Coronary artery (tissue), 2 donors: Measurements from ENCODE around the gene ZNF592.

Source experiments
- DNase-seq: peaks from one replicate; pipeline ENCODE4 v3.0.0-alpha.2; 2017; ENCODE audit warnings: low spot score
- H3K27ac ChIP-seq, 2 donors: fragments of 200-600 bp; sonication (generic); one replicate each; pipeline ENCODE4 v1.5.1; 2016 to 2019
- H3K4me3 ChIP-seq: fragments of 200-600 bp; sonication (generic); 2 replicates; pipeline ENCODE4 v1.5.1; 2016; ENCODE audit warnings: mild to moderate bottlenecking, moderate library complexity
- TF ChIP-seq, protein P1 (sequence below): fragments of 200-600 bp; sonication (generic); IDR thresholded peaks from one replicate; pipeline ENCODE4 v1.5.1; 2019; ENCODE audit warnings: antibody characterized with exemption

Gene ZNF592

DNA sequence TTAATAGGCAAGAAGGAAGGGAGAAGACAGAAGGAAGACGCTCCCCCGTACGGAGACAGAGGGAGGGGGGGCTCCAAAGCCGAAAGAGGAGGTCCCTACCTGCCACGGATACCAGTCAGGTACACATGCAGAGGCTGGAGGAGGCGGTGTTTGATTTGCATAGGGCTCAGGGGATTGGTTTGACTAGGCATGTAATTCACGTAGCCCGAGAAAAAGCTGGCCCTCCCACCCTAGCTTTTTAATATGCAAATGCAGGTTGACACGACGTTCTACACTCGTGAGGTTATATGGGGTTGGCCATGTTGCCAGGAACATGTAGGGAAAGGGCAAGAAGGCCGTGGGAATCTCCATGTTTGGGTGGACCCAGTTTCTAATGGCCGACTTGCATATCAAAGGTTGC lies 29.8 kb downstream of the ZNF592 start:
- no peak overlapping the region for H3K27ac ChIP-seq
- DNase-seq = no peak
- H3K4me3 ChIP-seq = no peak overlapping the region
- TF ChIP-seq, protein P1, sequence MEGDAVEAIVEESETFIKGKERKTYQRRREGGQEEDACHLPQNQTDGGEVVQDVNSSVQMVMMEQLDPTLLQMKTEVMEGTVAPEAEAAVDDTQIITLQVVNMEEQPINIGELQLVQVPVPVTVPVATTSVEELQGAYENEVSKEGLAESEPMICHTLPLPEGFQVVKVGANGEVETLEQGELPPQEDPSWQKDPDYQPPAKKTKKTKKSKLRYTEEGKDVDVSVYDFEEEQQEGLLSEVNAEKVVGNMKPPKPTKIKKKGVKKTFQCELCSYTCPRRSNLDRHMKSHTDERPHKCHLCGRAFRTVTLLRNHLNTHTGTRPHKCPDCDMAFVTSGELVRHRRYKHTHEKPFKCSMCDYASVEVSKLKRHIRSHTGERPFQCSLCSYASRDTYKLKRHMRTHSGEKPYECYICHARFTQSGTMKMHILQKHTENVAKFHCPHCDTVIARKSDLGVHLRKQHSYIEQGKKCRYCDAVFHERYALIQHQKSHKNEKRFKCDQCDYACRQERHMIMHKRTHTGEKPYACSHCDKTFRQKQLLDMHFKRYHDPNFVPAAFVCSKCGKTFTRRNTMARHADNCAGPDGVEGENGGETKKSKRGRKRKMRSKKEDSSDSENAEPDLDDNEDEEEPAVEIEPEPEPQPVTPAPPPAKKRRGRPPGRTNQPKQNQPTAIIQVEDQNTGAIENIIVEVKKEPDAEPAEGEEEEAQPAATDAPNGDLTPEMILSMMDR = no peak

DNA sequence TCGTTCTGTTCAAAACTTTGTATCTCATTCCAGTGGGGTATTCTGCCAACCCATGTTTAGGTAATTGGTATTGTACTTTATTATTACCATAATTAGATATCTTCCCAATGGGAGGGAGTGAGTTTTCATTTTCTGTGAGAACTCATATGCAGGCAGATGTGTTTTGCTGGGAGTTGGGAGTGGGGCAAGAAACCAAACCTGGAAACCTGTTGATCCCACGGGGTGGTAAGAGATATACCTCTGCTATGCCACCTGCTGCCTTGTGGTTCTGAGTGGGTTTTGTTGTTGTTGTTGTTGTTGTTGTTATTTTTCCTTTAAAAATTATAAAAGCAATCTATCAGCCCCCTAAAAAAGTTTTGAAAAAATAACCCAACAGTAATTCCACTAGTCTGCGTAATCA lies 32.1 kb downstream of the ZNF592 start:
- Histone ChIP-seq H3K27ac (no peak overlapping the region), H3K4me3 (no peak overlapping the region)
- DNase-seq = no peak
- TF ChIP-seq, protein P1 = no peak

DNA sequence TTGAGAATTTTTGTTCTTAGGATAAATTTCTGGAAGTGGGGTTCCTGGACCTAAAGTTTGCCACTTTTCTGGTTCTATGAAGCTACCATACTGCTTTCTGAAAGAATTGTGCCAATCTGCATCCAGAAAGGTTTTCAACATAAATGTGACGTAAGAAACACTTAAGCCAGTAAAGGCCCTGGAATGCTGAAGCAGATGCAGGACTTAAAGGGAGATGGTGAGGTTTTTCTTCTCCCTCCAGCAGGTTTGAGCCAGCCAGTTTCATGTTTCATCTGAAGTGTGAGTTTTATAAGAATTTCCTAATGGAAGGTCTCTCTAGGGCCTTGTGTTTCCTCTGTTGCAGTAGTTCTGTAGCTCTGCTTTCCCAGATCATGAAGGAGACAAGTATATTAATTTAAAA lies 33.1 kb downstream of the ZNF592 start:
- TF ChIP-seq, protein P1 = no peak
- no peak for DNase-seq
- Histone ChIP-seq H3K27ac (no peak overlapping the region), H3K4me3 (no peak overlapping the region)

DNA sequence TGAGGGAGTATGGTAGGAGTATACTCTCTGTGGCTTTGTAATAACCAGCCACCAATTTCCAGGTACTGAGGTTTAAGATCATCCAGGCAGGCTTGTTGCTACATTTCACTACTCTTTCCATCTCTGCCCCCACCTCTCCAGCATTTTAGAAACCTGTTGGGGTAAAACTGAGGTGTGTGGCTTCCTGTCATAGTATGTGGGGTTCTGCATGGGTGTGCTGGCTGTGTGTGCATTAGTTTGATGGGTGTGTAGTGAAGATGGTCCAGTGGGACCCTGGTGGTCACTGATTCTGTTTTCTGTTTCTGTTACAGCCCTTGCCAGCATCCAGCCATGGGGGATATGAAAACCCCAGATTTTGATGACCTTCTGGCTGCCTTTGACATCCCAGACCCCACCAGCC lies 34.0 kb downstream of the ZNF592 start:
- Histone ChIP-seq H3K4me3 (no peak overlapping the region), H3K27ac (no peak overlapping the region)
- TF ChIP-seq, protein P1 = no peak
- DNase-seq = no peak

DNA sequence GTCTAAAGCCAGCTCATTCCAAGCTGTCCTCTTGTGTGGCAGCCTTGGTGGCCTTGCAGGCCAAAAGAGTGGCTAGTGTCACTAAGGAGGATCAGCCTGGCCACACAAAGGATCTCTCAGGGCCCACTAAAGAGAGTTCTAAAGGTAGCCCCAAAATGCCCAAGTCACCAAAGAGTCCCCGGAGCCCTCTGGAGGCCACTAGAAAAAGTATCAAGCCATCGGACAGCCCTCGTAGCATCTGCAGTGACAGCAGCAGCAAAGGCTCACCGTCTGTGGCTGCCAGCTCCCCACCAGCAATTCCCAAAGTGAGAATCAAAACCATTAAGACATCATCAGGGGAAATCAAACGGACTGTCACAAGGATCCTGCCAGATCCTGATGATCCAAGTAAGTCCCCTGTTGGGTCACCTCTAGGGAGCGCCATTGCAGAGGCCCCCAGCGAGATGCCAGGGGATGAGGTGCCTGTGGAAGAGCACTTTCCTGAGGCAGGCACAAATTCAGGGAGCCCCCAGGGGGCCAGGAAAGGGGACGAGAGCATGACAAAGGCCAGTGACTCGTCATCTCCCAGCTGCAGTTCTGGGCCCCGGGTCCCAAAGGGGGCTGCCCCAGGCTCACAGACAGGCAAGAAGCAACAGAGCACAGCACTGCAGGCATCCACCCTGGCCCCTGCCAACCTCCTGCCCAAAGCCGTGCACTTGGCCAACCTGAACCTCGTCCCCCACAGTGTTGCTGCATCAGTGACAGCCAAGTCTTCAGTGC lies 35.3 kb downstream of the ZNF592 start:
- Histone ChIP-seq H3K4me3 (no peak overlapping the region), H3K27ac (no peak overlapping the region)
- TF ChIP-seq, protein P1 = no peak
- DNase-seq = no peak

DNA sequence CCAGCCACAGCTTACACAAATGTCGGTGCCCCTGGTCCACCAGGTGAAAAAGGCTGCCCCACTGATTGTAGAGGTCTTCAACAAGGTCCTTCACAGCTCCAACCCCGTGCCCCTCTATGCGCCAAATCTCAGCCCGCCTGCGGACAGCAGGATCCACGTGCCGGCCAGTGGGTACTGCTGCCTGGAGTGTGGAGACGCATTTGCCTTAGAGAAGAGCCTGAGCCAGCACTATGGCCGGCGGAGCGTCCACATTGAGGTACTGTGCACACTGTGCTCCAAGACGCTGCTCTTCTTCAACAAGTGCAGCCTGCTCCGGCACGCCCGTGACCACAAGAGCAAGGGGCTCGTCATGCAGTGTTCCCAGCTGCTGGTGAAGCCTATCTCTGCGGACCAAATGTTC lies 35.9 kb downstream of the ZNF592 start:
- H3K4me3 ChIP-seq = no peak overlapping the region
- no peak for DNase-seq
- H3K27ac ChIP-seq = no peak overlapping the region
- TF ChIP-seq, protein P1 = no peak

DNA sequence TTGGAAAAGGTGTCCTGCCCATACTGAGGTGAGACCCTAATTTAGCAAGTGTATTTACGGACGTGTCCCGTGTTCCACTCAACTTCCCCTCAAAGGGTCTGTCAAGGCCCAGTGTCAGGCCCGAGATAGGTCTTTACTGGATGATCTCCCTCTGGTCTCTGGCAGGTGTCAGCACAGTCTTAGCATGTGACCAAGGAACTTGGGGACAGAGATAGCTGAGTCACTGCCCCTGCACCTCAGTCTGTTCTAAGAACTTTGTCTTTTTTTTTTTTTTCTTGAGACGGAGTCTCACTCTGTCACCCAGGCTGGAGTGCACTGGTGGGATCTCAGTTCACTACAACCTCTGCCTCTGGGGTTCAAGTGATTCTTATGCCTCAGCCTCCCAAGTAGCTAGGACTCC lies 36.7 kb downstream of the ZNF592 start:
- H3K4me3 ChIP-seq = no peak overlapping the region
- no peak for DNase-seq
- TF ChIP-seq, protein P1 = no peak
- H3K27ac ChIP-seq = no peak overlapping the region
